Measurements from ENCODE around the gene POMT1.

Gene POMT1

GRCh38 chr9:131481441-131482342 is 21.0 kb upstream of the POMT1 start:
- DNase-seq (ENCODE audit: low spot score in 2 of 2): no peak
- Mint-ChIP-seq H3K27me3 (no peaks in the 10 kb centered on the region), H3K36me3 (peaks cover 34% of the 10 kb centered on the region), H3K27ac (no peak overlapping the region), H3K9me3 (no peaks in the 10 kb centered on the region), H3K4me3 (no peak overlapping the region), H3K4me1 (peaks cover 3% of the 10 kb centered on the region)
- ATAC-seq (ENCODE audit: low read depth): no peak

- Mint-ChIP-seq H3K9me3 (no peaks in the 10 kb centered on the region), H3K36me3 (peaks cover 32% of the 10 kb centered on the region), H3K27me3 (no peaks in the 10 kb centered on the region), H3K27ac (no peak overlapping the region), H3K4me1 (peaks cover 3% of the 10 kb centered on the region), H3K4me3 (no peak overlapping the region)
- ATAC-seq (ENCODE audit: low read depth): no peak
- no peak for DNase-seq (ENCODE audit: low spot score in 2 of 2)
Observed at GRCh38 chr9:131482343-131483006, 20.2 kb upstream of the POMT1 start.

- H3K27ac Mint-ChIP-seq: no peak overlapping the region
- H3K27me3 Mint-ChIP-seq: no peaks in the 10 kb centered on the region
- no peak for ATAC-seq (ENCODE audit: low read depth)
- DNase-seq (ENCODE audit: low spot score in 2 of 2): no peak
- H3K36me3 Mint-ChIP-seq: peaks cover 29% of the 10 kb centered on the region
- H3K9me3 Mint-ChIP-seq: no peaks in the 10 kb centered on the region
- H3K4me3 Mint-ChIP-seq: no peak overlapping the region
- H3K4me1 Mint-ChIP-seq: peaks cover 3% of the 10 kb centered on the region
Observed at GRCh38 chr9:131483319-131484050, 19.2 kb upstream of the POMT1 start.

GRCh38 chr9:131484051-131484445 is 18.7 kb upstream of the POMT1 start:
- Mint-ChIP-seq H3K27me3 (no peaks in the 10 kb centered on the region), H3K4me3 (no peak overlapping the region), H3K4me1 (peaks cover 3% of the 10 kb centered on the region), H3K9me3 (no peaks in the 10 kb centered on the region), H3K27ac (no peak overlapping the region), H3K36me3 (peaks cover 31% of the 10 kb centered on the region)
- ATAC-seq (ENCODE audit: low read depth) (no peak), DNase-seq (ENCODE audit: low spot score in 2 of 2) (no peak)

- H3K27ac Mint-ChIP-seq: no peak overlapping the region
- peaks cover 31% of the 10 kb centered on the region for H3K36me3 Mint-ChIP-seq
- DNase-seq (ENCODE audit: low spot score in 2 of 2) (no peak), ATAC-seq (ENCODE audit: low read depth) (no peak)
- H3K4me3 Mint-ChIP-seq: no peak overlapping the region
- H3K9me3 Mint-ChIP-seq: no peaks in the 10 kb centered on the region
- H3K27me3 Mint-ChIP-seq: no peaks in the 10 kb centered on the region
- H3K4me1 Mint-ChIP-seq: peaks cover 3% of the 10 kb centered on the region
Observed at GRCh38 chr9:131484560-131485185, 18.0 kb upstream of the POMT1 start.

- Mint-ChIP-seq H3K27me3 (no peaks in the 10 kb centered on the region), H3K9me3 (no peaks in the 10 kb centered on the region), H3K36me3 (peaks cover 34% of the 10 kb centered on the region), H3K4me1 (peaks cover 5% of the 10 kb centered on the region), H3K27ac (no peak overlapping the region), H3K4me3 (no peak overlapping the region)
- DNase-seq (ENCODE audit: low spot score in 2 of 2): no peak
- no peak for ATAC-seq (ENCODE audit: low read depth)
Observed at GRCh38 chr9:131485206-131485605, 17.5 kb upstream of the POMT1 start.

- ATAC-seq (ENCODE audit: low read depth): no peak
- no peak for DNase-seq (ENCODE audit: low spot score in 2 of 2)
- H3K9me3 Mint-ChIP-seq: no peaks in the 10 kb centered on the region
- peaks cover 5% of the 10 kb centered on the region for H3K4me1 Mint-ChIP-seq
- no peak overlapping the region for H3K4me3 Mint-ChIP-seq
- H3K36me3 Mint-ChIP-seq: peaks cover 40% of the 10 kb centered on the region
- no peak overlapping the region for H3K27ac Mint-ChIP-seq
- no peaks in the 10 kb centered on the region for H3K27me3 Mint-ChIP-seq
Observed at GRCh38 chr9:131485728-131486422, 16.8 kb upstream of the POMT1 start.

- DNase-seq (ENCODE audit: low spot score in 2 of 2) (no peak), ATAC-seq (ENCODE audit: low read depth) (no peak)
- Mint-ChIP-seq H3K9me3 (no peaks in the 10 kb centered on the region), H3K4me1 (peaks cover 5% of the 10 kb centered on the region), H3K27ac (no peak overlapping the region), H3K4me3 (no peak overlapping the region), H3K27me3 (no peaks in the 10 kb centered on the region), H3K36me3 (peaks cover 43% of the 10 kb centered on the region)
Observed at GRCh38 chr9:131487001-131487400, 15.7 kb upstream of the POMT1 start.

- no peaks in the 10 kb centered on the region for H3K27me3 Mint-ChIP-seq
- no peaks in the 10 kb centered on the region for H3K9me3 Mint-ChIP-seq
- H3K4me1 Mint-ChIP-seq: peaks cover 2% of the 10 kb centered on the region
- H3K4me3 Mint-ChIP-seq: no peak overlapping the region
- DNase-seq (ENCODE audit: low spot score in 2 of 2) (no peak), ATAC-seq (ENCODE audit: low read depth) (no peak)
- no peak overlapping the region for H3K27ac Mint-ChIP-seq
- peaks cover 43% of the 10 kb centered on the region for H3K36me3 Mint-ChIP-seq
Observed at GRCh38 chr9:131487621-131488031, 15.1 kb upstream of the POMT1 start.

GRCh38 chr9:131490514-131490913 is 12.2 kb upstream of the POMT1 start:
- H3K4me1 Mint-ChIP-seq: peaks cover 2% of the 10 kb centered on the region
- DNase-seq (ENCODE audit: low spot score in 2 of 2) (no peak), ATAC-seq (ENCODE audit: low read depth) (no peak)
- no peaks in the 10 kb centered on the region for H3K27me3 Mint-ChIP-seq
- peaks cover 46% of the 10 kb centered on the region for H3K36me3 Mint-ChIP-seq
- no peak overlapping the region for H3K27ac Mint-ChIP-seq
- H3K9me3 Mint-ChIP-seq: no peaks in the 10 kb centered on the region
- no peak overlapping the region for H3K4me3 Mint-ChIP-seq

GRCh38 chr9:131491001-131491710 is 11.6 kb upstream of the POMT1 start:
- Mint-ChIP-seq H3K27me3 (no peaks in the 10 kb centered on the region), H3K36me3 (peaks cover 49% of the 10 kb centered on the region), H3K4me1 (peaks cover 2% of the 10 kb centered on the region), H3K4me3 (no peak overlapping the region), H3K9me3 (no peaks in the 10 kb centered on the region), H3K27ac (no peak overlapping the region)
- DNase-seq (ENCODE audit: low spot score in 2 of 2): no peak
- no peak for ATAC-seq (ENCODE audit: low read depth)

- H3K36me3 Mint-ChIP-seq: peaks cover 45% of the 10 kb centered on the region
- no peaks in the 10 kb centered on the region for H3K27me3 Mint-ChIP-seq
- H3K9me3 Mint-ChIP-seq: no peaks in the 10 kb centered on the region
- no peak for ATAC-seq (ENCODE audit: low read depth)
- H3K4me3 Mint-ChIP-seq: no peak overlapping the region
- no peak overlapping the region for H3K27ac Mint-ChIP-seq
- peaks cover 2% of the 10 kb centered on the region for H3K4me1 Mint-ChIP-seq
- DNase-seq (ENCODE audit: low spot score in 2 of 2): no peak
Observed at GRCh38 chr9:131492070-131492469, 10.6 kb upstream of the POMT1 start.

GRCh38 chr9:131494296-131494870 is 8.3 kb upstream of the POMT1 start:
- no peak overlapping the region for H3K4me3 Mint-ChIP-seq
- H3K27me3 Mint-ChIP-seq: no peaks in the 10 kb centered on the region
- peaks cover 38% of the 10 kb centered on the region for H3K36me3 Mint-ChIP-seq
- ATAC-seq (ENCODE audit: low read depth) (no peak), DNase-seq (ENCODE audit: low spot score in 2 of 2) (no peak)
- H3K9me3 Mint-ChIP-seq: no peaks in the 10 kb centered on the region
- no peak overlapping the region for H3K27ac Mint-ChIP-seq
- H3K4me1 Mint-ChIP-seq: peaks cover 2% of the 10 kb centered on the region

All from memory B cell (primary cell).